CD4-positive, alpha-beta T cell (primary cell): ENCODE data around the gene DLG1. TPM values are rescaled to one million over a fixed set of nuclear protein-coding genes. Genes with fewer than 3 reads are reported as not detected.

Experiments used
- ATAC-seq: fragments of 200-7000 bp; cut with Tn5 transposase; one replicate; pipeline ENCODE4 v1.10.0; 2022; ENCODE audit warnings: mild to moderate bottlenecking; ENCODE audit not compliant: poor library complexity
- CTCF ChIA-PET: fragments of 350-600 bp; sonication (Branson Sonifier 250); formaldehyde crosslinking; loops from one replicate; lab custom pipeline; 2021; ENCODE audit warnings: antibody characterized with exemption, inconsistent platforms; lab: Charles Lee
- POLR2A ChIA-PET: fragments of 350-600 bp; sonication (Branson Sonifier 250); formaldehyde crosslinking; loops from one replicate; lab custom pipeline; 2021; ENCODE audit warnings: antibody characterized with exemption, inconsistent platforms; lab: Charles Lee
- DNase-seq, 14 experiments: peaks; one replicate each; pipeline ENCODE4 v3.0.0-alpha.2; 2013 to 2020; ENCODE audit warnings: mixed read lengths in 2 of 14
- H3K27ac ChIP-seq, 2 donors: one replicate each; pipeline versions ENCODE4 v1.5.1 to v1.7.0; 2013; ENCODE audit warnings: low read length in 2 of 2, low read depth in 1 of 2, mild to moderate bottlenecking in 1 of 2
- H3K27me3 ChIP-seq, 2 experiments: 1 replicate in 1 of 2; 2 replicates in 1 of 2; pipeline versions ENCODE4 v1.6.1 to v1.7.0; 2013; ENCODE audit warnings: low read length in 2 of 2, control low read depth in 1 of 2, mild to moderate bottlenecking in 1 of 2, moderate library complexity in 1 of 2; ENCODE audit not compliant: insufficient read depth in 2 of 2, control insufficient read depth in 1 of 2
- H3K36me3 ChIP-seq: one replicate; pipeline ENCODE4 v1.6.1; 2013; ENCODE audit warnings: low read length, control low read depth; ENCODE audit not compliant: insufficient read depth
- H3K4me1 ChIP-seq: one replicate; pipeline ENCODE4 v1.6.1; 2013; ENCODE audit warnings: low read length, control low read depth; ENCODE audit not compliant: insufficient read depth
- H3K4me3 ChIP-seq: one replicate; pipeline ENCODE4 v1.5.1; 2013; ENCODE audit warnings: mild to moderate bottlenecking, low read length, moderate library complexity
- H3K9me3 ChIP-seq, 2 experiments: 1 replicate in 1 of 2; 2 replicates in 1 of 2; pipeline versions ENCODE4 v1.6.1 to v1.7.0; 2013; ENCODE audit warnings: low read length in 2 of 2, mild to moderate bottlenecking in 2 of 2, control low read depth in 1 of 2, moderate library complexity in 1 of 2; ENCODE audit not compliant: control insufficient read depth in 1 of 2, insufficient read depth in 1 of 2
- H3K27ac Mint-ChIP-seq: one replicate; pipeline ENCODE4 v1.8.0; 2020; ENCODE audit warnings: mixed read lengths
- H3K27me3 Mint-ChIP-seq: one replicate; pipeline ENCODE4 v1.8.0; 2021; ENCODE audit warnings: mixed read lengths
- H3K36me3 Mint-ChIP-seq: one replicate; pipeline ENCODE4 v1.8.0; 2021; ENCODE audit warnings: low read depth, mixed read lengths
- H3K4me1 Mint-ChIP-seq: one replicate; pipeline ENCODE4 v1.8.0; 2021; ENCODE audit warnings: low read depth, mixed read lengths
- H3K4me3 Mint-ChIP-seq: one replicate; pipeline ENCODE4 v1.8.0; 2020; ENCODE audit warnings: mild to moderate bottlenecking, mixed read lengths
- H3K9me3 Mint-ChIP-seq: one replicate; pipeline ENCODE4 v1.8.0; 2020; ENCODE audit warnings: mixed read lengths
- intact Hi-C, 2 experiments: fragments of 100-400 bp; cut with DNase I in 1 of 2; cut with micrococcal nuclease in 1 of 2; formaldehyde crosslinking; loops; one replicate each; pipeline versions ENCODE4 v1.15.1 to v1.9.0; 2023 to 2025; cut with DNase I, micrococcal nuclease
- total RNA-seq, 174 experiments: library from RNA in 2 of 174; stranded (reverse) in 2 of 174; gene quantifications; one replicate each; pipeline ENCODE4 v1.2.3 and lab custom pipeline; 2021 to 2026
- TF ChIP-seq, protein P1 (sequence below): fragments of 200-600 bp; IDR thresholded peaks from one replicate; pipeline ENCODE4 v1.8.0; 2022; ENCODE audit warnings: antibody characterized with exemption, mild to moderate bottlenecking

DLG1 gene
- total RNA-seq, 2 experiments from 2014 or later, result 86.8 to 91.8 TPM

DNA sequence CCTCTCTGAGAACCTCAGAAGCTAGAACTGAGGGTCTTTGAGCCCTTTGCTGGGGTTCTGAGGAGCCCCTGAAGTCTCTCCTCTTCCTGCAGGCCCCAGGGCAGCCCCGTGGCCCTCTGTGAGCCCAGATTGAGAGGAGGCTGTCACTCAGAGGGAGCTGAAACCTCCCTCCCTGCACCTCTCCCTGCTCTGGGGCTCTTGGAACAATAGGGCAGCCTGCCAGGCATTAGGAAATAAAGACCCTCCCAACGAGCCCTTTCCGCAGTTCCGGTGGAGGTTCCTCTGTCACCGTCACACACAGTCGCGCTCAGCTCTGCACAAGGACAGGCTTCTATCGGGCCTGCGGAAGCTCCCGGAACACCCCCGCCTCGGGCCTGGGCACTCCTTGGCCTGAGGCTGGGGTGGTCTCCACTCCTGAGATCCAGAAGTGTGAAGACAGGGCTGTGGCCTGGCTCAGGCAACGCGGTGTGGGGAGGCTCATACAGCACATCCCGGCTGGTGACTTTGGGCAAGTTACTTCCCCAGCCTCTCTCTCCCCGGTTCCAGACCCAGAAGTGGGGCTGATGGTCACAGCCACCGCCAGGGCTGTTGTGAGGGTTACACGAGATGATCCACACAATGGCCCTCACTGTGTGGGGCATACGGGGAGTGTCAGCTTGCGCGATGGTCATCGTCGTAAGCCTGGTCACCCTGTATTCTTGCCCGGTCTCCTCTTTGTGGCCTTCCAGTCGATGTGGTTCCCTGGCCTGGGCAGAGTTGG is 286.5 kb downstream of the DLG1 start:
- Histone ChIP-seq H3K27ac (no peak overlapping the region), H3K4me3 (no peak overlapping the region), H3K36me3 (no peaks in the 10 kb centered on the region), H3K4me1 (no peaks in the 10 kb centered on the region), H3K9me3 (peaks cover 0 to 5% of the 10 kb centered on the region in 2 experiments), H3K27me3 (no peaks in the 10 kb centered on the region)
- no peaks in the 10 kb centered on the region for H3K4me1 Mint-ChIP-seq
- no peaks in the 10 kb centered on the region for H3K36me3 Mint-ChIP-seq
- TF ChIP-seq, protein P1, sequence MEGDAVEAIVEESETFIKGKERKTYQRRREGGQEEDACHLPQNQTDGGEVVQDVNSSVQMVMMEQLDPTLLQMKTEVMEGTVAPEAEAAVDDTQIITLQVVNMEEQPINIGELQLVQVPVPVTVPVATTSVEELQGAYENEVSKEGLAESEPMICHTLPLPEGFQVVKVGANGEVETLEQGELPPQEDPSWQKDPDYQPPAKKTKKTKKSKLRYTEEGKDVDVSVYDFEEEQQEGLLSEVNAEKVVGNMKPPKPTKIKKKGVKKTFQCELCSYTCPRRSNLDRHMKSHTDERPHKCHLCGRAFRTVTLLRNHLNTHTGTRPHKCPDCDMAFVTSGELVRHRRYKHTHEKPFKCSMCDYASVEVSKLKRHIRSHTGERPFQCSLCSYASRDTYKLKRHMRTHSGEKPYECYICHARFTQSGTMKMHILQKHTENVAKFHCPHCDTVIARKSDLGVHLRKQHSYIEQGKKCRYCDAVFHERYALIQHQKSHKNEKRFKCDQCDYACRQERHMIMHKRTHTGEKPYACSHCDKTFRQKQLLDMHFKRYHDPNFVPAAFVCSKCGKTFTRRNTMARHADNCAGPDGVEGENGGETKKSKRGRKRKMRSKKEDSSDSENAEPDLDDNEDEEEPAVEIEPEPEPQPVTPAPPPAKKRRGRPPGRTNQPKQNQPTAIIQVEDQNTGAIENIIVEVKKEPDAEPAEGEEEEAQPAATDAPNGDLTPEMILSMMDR, result no peak
- intact Hi-C loops, result no loop called here
- no peaks in the 10 kb centered on the region for H3K27me3 Mint-ChIP-seq
- CTCF ChIA-PET, result interaction anchor here (1.9 kb wide), 1 partner anchor 9 kb away, joined by 4 read pairs; no protein-coding TSS in a partner anchor
- DNase-seq (no peak), ATAC-seq (no peak)
- no peak overlapping the region for H3K27ac Mint-ChIP-seq
- no peak overlapping the region for H3K4me3 Mint-ChIP-seq
- POLR2A ChIA-PET, result no interaction called here
- H3K9me3 Mint-ChIP-seq, result no peaks in the 10 kb centered on the region

DNA sequence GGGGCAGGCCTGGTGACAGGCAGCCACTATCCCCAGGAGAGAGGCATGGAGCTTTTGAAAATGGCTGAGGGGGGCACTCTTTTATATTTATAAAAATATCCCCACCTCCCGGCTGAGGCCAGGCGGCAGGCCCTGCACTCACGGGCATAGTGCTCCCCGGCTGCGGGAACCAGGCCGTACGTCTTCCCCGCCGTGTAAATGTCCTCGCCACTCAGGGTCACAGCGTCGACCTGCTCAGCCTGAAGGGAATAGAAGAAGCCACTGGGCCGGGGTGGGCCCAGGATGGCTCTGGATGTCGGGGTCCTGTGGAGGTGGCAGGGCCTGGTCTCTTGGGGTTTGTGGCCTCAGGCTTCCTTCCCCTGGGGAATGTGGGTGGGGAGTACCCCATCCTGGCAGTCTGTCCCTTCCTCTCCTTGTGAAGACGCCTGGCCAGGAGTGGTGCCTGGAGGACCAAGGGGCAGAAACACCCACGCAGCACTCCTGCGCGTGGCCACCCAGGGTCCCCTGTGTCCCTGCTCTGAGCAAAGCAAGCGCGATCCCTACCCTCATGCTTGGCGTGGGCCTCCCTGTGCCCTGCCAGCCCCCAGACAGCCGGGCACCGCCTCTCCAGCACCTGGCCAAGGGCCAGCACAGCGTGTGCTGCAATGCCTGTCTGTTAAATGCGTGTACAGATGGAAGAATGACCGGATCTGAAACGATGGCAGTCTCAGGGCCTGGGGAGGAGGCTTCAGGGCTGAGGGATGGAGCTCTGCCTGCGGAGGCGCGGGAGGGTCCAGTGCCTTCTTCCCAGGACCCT is 287.7 kb downstream of the DLG1 start:
- CTCF ChIA-PET, result interaction anchor here (1.9 kb wide), 1 partner anchor 7 kb away, joined by 4 read pairs; no protein-coding TSS in a partner anchor
- no peak overlapping the region for H3K27ac Mint-ChIP-seq
- Histone ChIP-seq H3K27me3 (no peaks in the 10 kb centered on the region), H3K27ac (no peak overlapping the region), H3K4me3 (no peak overlapping the region), H3K4me1 (no peaks in the 10 kb centered on the region), H3K36me3 (no peaks in the 10 kb centered on the region), H3K9me3 (peaks cover 0 to 5% of the 10 kb centered on the region in 2 experiments)
- H3K27me3 Mint-ChIP-seq, result no peaks in the 10 kb centered on the region
- POLR2A ChIA-PET, result no interaction called here
- intact Hi-C loops, result no loop called here
- no peaks in the 10 kb centered on the region for H3K36me3 Mint-ChIP-seq
- DNase-seq (no peak), ATAC-seq (no peak)
- H3K4me3 Mint-ChIP-seq, result no peak overlapping the region
- TF ChIP-seq, protein P1, result no peak
- no peaks in the 10 kb centered on the region for H3K4me1 Mint-ChIP-seq
- no peaks in the 10 kb centered on the region for H3K9me3 Mint-ChIP-seq

DNA sequence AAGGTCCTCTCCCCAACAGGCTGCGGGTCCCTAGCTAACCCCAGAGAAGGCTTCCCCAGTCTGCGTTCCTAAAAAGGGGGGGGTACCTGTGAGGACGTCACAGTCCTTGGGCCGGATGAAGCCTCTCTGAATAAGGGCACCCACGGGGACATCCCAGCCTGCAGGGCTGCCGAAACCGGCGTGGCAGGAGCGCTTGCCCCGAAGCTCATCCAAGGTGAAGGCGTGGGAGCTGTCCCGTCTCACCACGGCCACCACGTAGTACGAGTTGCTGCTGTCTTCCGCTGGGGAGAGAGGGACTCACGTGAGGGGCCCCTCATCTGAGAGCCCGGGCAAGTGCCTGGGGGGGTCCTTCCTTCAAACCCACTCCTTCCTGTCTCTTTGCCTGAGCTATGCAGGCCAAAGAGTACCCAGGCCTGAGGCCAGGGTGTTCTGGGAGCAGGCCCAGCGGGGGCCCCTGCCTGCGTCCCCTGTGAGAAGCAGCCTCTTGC is 288.8 kb downstream of the DLG1 start:
- Mint-ChIP-seq H3K9me3 (no peaks in the 10 kb centered on the region), H3K4me1 (no peaks in the 10 kb centered on the region), H3K36me3 (no peaks in the 10 kb centered on the region), H3K27ac (no peak overlapping the region), H3K27me3 (no peaks in the 10 kb centered on the region), H3K4me3 (no peak overlapping the region)
- no peaks in the 10 kb centered on the region for H3K36me3 ChIP-seq
- H3K4me1 ChIP-seq, result no peaks in the 10 kb centered on the region
- no peak for ATAC-seq
- H3K27me3 ChIP-seq, result no peaks in the 10 kb centered on the region
- TF ChIP-seq, protein P1, result no peak
- ChIA-PET CTCF (no interaction called here), POLR2A (no interaction called here)
- no peak for DNase-seq
- H3K9me3 ChIP-seq, result no peaks in the 10 kb centered on the region
- no peak overlapping the region for H3K4me3 ChIP-seq
- H3K27ac ChIP-seq, result no peak overlapping the region
- intact Hi-C loops, result loop anchor here in 1 of 2 experiments (10.0 kb wide), 1 partner anchor 175 kb away; no protein-coding TSS in a partner anchor
